Psoas muscle (tissue), 8 donors: Measurements from ENCODE around the gene DSEL. TPM values are rescaled to one million over a fixed set of nuclear protein-coding genes. Genes with fewer than 3 reads are reported as not detected.

Experiments used
- ATAC-seq, 4 donors: fragments of 200-7000 bp; cut with Tn5 transposase; one replicate each; pipeline ENCODE4 v1.9.1; 2020; ENCODE audit warnings: moderate library complexity in 3 of 4, mild to moderate bottlenecking in 2 of 4
- DNase-seq, 2 donors: peaks; one replicate each; pipeline ENCODE4 v3.0.0-alpha.2; 2020
- H3K27ac ChIP-seq: fragments of 200-600 bp; one replicate; pipeline ENCODE4 v1.8.0; 2022
- H3K27me3 ChIP-seq, 3 donors: fragments of 200-600 bp in 1 of 3; one replicate each; pipeline versions ENCODE4 v1.6.1 to v1.8.0; 2013 to 2022; ENCODE audit warnings: low read length in 2 of 3, mild to moderate bottlenecking in 2 of 3, moderate library complexity in 1 of 3; ENCODE audit not compliant: insufficient read depth in 3 of 3
- H3K36me3 ChIP-seq, 2 donors: fragments of 200-600 bp in 1 of 2; one replicate each; pipeline versions ENCODE4 v1.6.1 to v1.8.0; 2013 to 2022; ENCODE audit warnings: low read depth in 1 of 2, mild to moderate bottlenecking in 1 of 2, moderate library complexity in 1 of 2; ENCODE audit not compliant: insufficient read depth in 1 of 2
- H3K4me1 ChIP-seq: fragments of 200-600 bp; one replicate; pipeline ENCODE4 v1.8.0; 2022
- H3K4me3 ChIP-seq: fragments of 200-600 bp; one replicate; pipeline ENCODE4 v1.8.0; 2022; ENCODE audit warnings: mild to moderate bottlenecking
- H3K9me3 ChIP-seq: fragments of 200-600 bp; one replicate; pipeline ENCODE4 v1.8.0; 2022
- CTCF ChIP-seq: fragments of 200-600 bp; IDR thresholded peaks from one replicate; pipeline ENCODE4 v1.8.0; 2022; ENCODE audit warnings: antibody characterized with exemption
- WGBS, 3 donors: extraction: QIAGEN DNeasy Blood & Tissue Kit; methylation state at CpG; one replicate each; pipeline versions ENCODE4 v1.1.6 to v1.1.7; 2013; 5-methylcytosine and 5-hydroxymethylcytosine counted together
- intact Hi-C, 2 donors: fragments of 100-400 bp; cut with DNase I; formaldehyde crosslinking; loops; one replicate each; pipeline versions ENCODE4 v1.11.0 to v1.14.2; 2022
- long read RNA-seq, 2 donors: library from polyadenylated mRNA; unstranded; transcript quantifications; one replicate each; pipeline ENCODE4 v2.0.0, GENCODE V29; 2021
- polyA plus RNA-seq, 3 donors: library from polyadenylated mRNA; stranded (reverse); fragments of 200-250 nt; gene quantifications; one replicate each; pipeline ENCODE4 v1.2.3, GENCODE V29; 2013
- total RNA-seq, 4 donors: library from RNA; stranded (reverse); fragmentation: NEBNext Ultra II Directional in 2 of 4; extraction: Animal tissue kit (Norgen Biotek cat#: 25700) in 2 of 4; gene quantifications; one replicate each; pipeline versions ENCODE4 v1.2.1 to v1.2.4, GENCODE V29; 2021 to 2023
- donor health status: healthy with polysubstance abuse.
- donor health status: DM: no; HTN: no; CAD: no; lungs with moderate emphysema.
- donor health status: Bipolar disorder and iron deficiency.
- donor health status: healthy.
- donor health status: DM: yes; HTN: yes; CAD: no.
- donor health status: DM: no; HTN: no; CAD: no.
- donor health status: DM: no; HTN: no; CAD: no.
- donor health status: DM: yes; HTN: yes; CAD: no.

The DSEL gene
- 1 to 10 TPM in 3 of 4 donors, under 1 TPM in 1; 0.99 to 5.0 (median 1.8) TPM for total RNA-seq
- polyA plus RNA-seq, result 1 to 10 TPM in 1 of 3 donors, under 1 TPM in 2; 0.48 to 1.4 (median 0.82) TPM
- long read RNA-seq, donor 1, partial matches to known transcripts, result 0 of 1 reads
- long read RNA-seq, donor 1, other reads (novel, unspliced or antisense), result 1 of 1 reads
- long read RNA-seq, donor 2, full-length matches to known transcripts, result 2 of 2 reads
- long read RNA-seq, donor 2, partial matches to known transcripts, result 0 of 2 reads
- long read RNA-seq, donor 2, other reads (novel, unspliced or antisense), result 0 of 2 reads

- WGBS, 3 donors, result 0 to 1% (median 0%) methylated on average over 36 to 79 of the region's 79 CpGs
- DNase-seq (peak; percentile 98 to 99), ATAC-seq (peak; percentile 96 to 100 (median 98))
- H3K27me3 ChIP-seq, result no peaks in the 10 kb centered on the region
- peaks cover 9% of the 10 kb centered on the region for H3K4me1 ChIP-seq
- no peaks in the 10 kb centered on the region for H3K36me3 ChIP-seq
- no peak for TF ChIP-seq CTCF
- no peaks in the 10 kb centered on the region for H3K9me3 ChIP-seq
- H3K27ac ChIP-seq, result peak within 1 kb of the TSS; percentile 77
- intact Hi-C loops, result loop anchor here in 1 of 2 donors (10.0 kb wide), 1 partner anchor 292 kb away; no protein-coding TSS in a partner anchor
- H3K4me3 ChIP-seq, result peak within 1 kb of the TSS; percentile 93
Observed at GRCh38 chr18:67516539-67517443, at the start of gene DSEL. TSS of gene DSEL (minus strand) at chr18:67516720. CDS start at chr18:67514608, 2,112 bp downstream.

- intact Hi-C loops, result no loop called here
- 25 to 43% (median 31%) methylated on average over 2 of the region's 2 CpGs for whole genome bisulfite sequencing, 3 donors
Observed at GRCh38 chr18:67553437-67553836, 36.9 kb upstream of the DSEL start.

GRCh38 chr18:67550872-67551520 lies 34.5 kb upstream of the DSEL start:
- no peak overlapping the region for H3K4me3 ChIP-seq
- ATAC-seq (no peak), DNase-seq (no peak)
- H3K9me3 ChIP-seq, result no peaks in the 10 kb centered on the region
- no peaks in the 10 kb centered on the region for H3K4me1 ChIP-seq
- H3K36me3 ChIP-seq, result no peaks in the 10 kb centered on the region
- TF ChIP-seq CTCF, result no peak
- intact Hi-C loops, result no loop called here
- no peak overlapping the region for H3K27ac ChIP-seq
- 50 to 62% (median 51%) methylated on average over 3 of the region's 3 CpGs for WGBS, 3 donors
- no peaks in the 10 kb centered on the region for H3K27me3 ChIP-seq

More at GRCh38 chr18:67553437-67553836, 36.9 kb upstream of the DSEL start:
- H3K4me3 ChIP-seq, result no peak overlapping the region
- H3K27ac ChIP-seq, result no peak overlapping the region
- no peaks in the 10 kb centered on the region for H3K36me3 ChIP-seq
- ATAC-seq (no peak), DNase-seq (no peak)
- H3K27me3 ChIP-seq, result no peaks in the 10 kb centered on the region
- TF ChIP-seq CTCF, result no peak
- H3K9me3 ChIP-seq, result peaks cover 5% of the 10 kb centered on the region
- no peaks in the 10 kb centered on the region for H3K4me1 ChIP-seq

- no peaks in the 10 kb centered on the region for H3K27me3 ChIP-seq
- no peak overlapping the region for H3K27ac ChIP-seq
- no peak for ATAC-seq
- H3K4me3 ChIP-seq, result no peak overlapping the region
- no peak for TF ChIP-seq CTCF
- H3K36me3 ChIP-seq, result no peaks in the 10 kb centered on the region
- DNase-seq, result no peak
- no peaks in the 10 kb centered on the region for H3K4me1 ChIP-seq
- intact Hi-C loops, result no loop called here
- WGBS, 3 donors, result 64 to 71% (median 65%) methylated on average over 4 of the region's 4 CpGs
- no peaks in the 10 kb centered on the region for H3K9me3 ChIP-seq
Observed at GRCh38 chr18:67549946-67550345, 33.4 kb upstream of the DSEL start.
